DOHH2 (cell line): ENCODE data around the gene RAET1E.

Experiments
- H3F3A ChIP-seq: fragments of 200-600 bp; sonication (generic), shearing (Covaris generic); 2 replicates; pipeline ENCODE4 v1.6.0; 2016; ENCODE audit warnings: antibody characterized with exemption, mild to moderate bottlenecking; ENCODE audit not compliant: control insufficient read depth, insufficient read depth
- H3K27ac ChIP-seq: fragments of 200-600 bp; sonication (generic); 2 replicates; pipeline ENCODE4 v1.5.1; 2014; ENCODE audit warnings: low read depth, mild to moderate bottlenecking, low read length, moderate library complexity
- H3K27me3 ChIP-seq: fragments of 200-600 bp; sonication (generic); 2 replicates; pipeline ENCODE4 v1.6.1; 2014; ENCODE audit warnings: mild to moderate bottlenecking, low read length, mixed read lengths; ENCODE audit not compliant: control insufficient read depth
- H3K36me3 ChIP-seq: fragments of 200-600 bp; sonication (generic); 2 replicates; pipeline ENCODE4 v1.6.1; 2014; ENCODE audit warnings: mild to moderate bottlenecking, low read length, moderate library complexity, mixed read lengths; ENCODE audit not compliant: control insufficient read depth
- H3K4me1 ChIP-seq: fragments of 200-600 bp; sonication (generic); 2 replicates; pipeline ENCODE4 v1.6.1; 2014; ENCODE audit warnings: mild to moderate bottlenecking, low read length, mixed read lengths; ENCODE audit not compliant: control insufficient read depth
- H3K4me2 ChIP-seq: fragments of 200-600 bp; sonication (generic); 2 replicates; pipeline ENCODE4 v1.6.0; 2014; ENCODE audit warnings: mild to moderate bottlenecking, low read length, moderate library complexity
- H3K4me3 ChIP-seq: fragments of 200-600 bp; sonication (generic); 2 replicates; pipeline ENCODE4 v1.5.1; 2014; ENCODE audit warnings: mild to moderate bottlenecking, low read length, mixed read lengths
- H3K79me2 ChIP-seq: fragments of 200-600 bp; sonication (generic); 2 replicates; pipeline ENCODE4 v1.6.1; 2014; ENCODE audit warnings: mild to moderate bottlenecking, low read length, mixed read lengths; ENCODE audit not compliant: control insufficient read depth
- H3K9me2 ChIP-seq: fragments of 200-600 bp; sonication (generic); replicated peaks from 2 replicates; pipeline ENCODE4 v1.6.1; 2014; ENCODE audit warnings: mild to moderate bottlenecking, low read length, mixed read lengths; ENCODE audit not compliant: control insufficient read depth
- H3K9me3 ChIP-seq: fragments of 200-600 bp; sonication (generic); 2 replicates; pipeline ENCODE4 v1.6.1; 2014; ENCODE audit warnings: antibody characterized with exemption, low read length, mixed read lengths; ENCODE audit not compliant: control insufficient read depth, insufficient read depth
- H4K20me1 ChIP-seq: fragments of 200-600 bp; sonication (generic); 2 replicates; pipeline ENCODE4 v1.6.0; 2014; ENCODE audit warnings: low read depth, mild to moderate bottlenecking, antibody characterized with exemption, low read length, moderate library complexity; ENCODE audit not compliant: control insufficient read depth, insufficient read depth
- CTCF ChIP-seq: fragments of 200-600 bp; sonication (generic); IDR thresholded peaks from one replicate; pipeline ENCODE4 v1.5.1; 2014; ENCODE audit warnings: antibody characterized with exemption, mild to moderate bottlenecking, low read depth, low read length; ENCODE audit not compliant: poor library complexity, severe bottlenecking
- EZH2phosphoT487 ChIP-seq: fragments of 200-600 bp; sonication (generic); IDR thresholded peaks from 2 replicates; pipeline ENCODE4 v1.6.1; 2017; ENCODE audit warnings: borderline replicate concordance, mild to moderate bottlenecking, antibody characterized with exemption, low read length, moderate library complexity, mixed read lengths

Gene RAET1E

GRCh38 chr6:149871182-149871581, 26.7 kb downstream of the RAET1E start:
- no peaks in the 10 kb centered on the region for H3K36me3 ChIP-seq
- TF ChIP-seq EZH2phosphoT487 (no peak), CTCF (no peak)
- H3K27ac ChIP-seq, result no peak overlapping the region
- peaks cover 19% of the 10 kb centered on the region for H3K4me1 ChIP-seq
- H3F3A ChIP-seq, result peaks cover 5% of the 10 kb centered on the region; the same call in 1 of the 2 replicates
- no peak overlapping the region for H3K4me3 ChIP-seq
- no peaks in the 10 kb centered on the region for H3K9me2 ChIP-seq
- H3K79me2 ChIP-seq, result no peaks in the 10 kb centered on the region
- H3K4me2 ChIP-seq, result no peak overlapping the region
- H3K27me3 ChIP-seq, result no peaks in the 10 kb centered on the region; the same call in 1 of the 2 replicates
- peaks cover 6% of the 10 kb centered on the region; the same call in 1 of the 2 replicates for H3K9me3 ChIP-seq
- no peaks in the 10 kb centered on the region for H4K20me1 ChIP-seq

- Histone ChIP-seq H3K36me3 (no peaks in the 10 kb centered on the region), H3K79me2 (no peaks in the 10 kb centered on the region), H3K9me2 (no peaks in the 10 kb centered on the region), H3K27ac (no peak overlapping the region), H3K9me3 (peaks cover 6% of the 10 kb centered on the region; the same call in 1 of the 2 replicates), H3K27me3 (no peaks in the 10 kb centered on the region), H4K20me1 (no peaks in the 10 kb centered on the region), H3F3A (peaks cover 5% of the 10 kb centered on the region; the same call in 1 of the 2 replicates), H3K4me3 (no peak overlapping the region), H3K4me1 (peaks cover 28% of the 10 kb centered on the region), H3K4me2 (no peak overlapping the region)
- TF ChIP-seq CTCF, result no peak
- no peak for TF ChIP-seq EZH2phosphoT487
Measured at GRCh38 chr6:149869275-149869892, 28.5 kb downstream of the RAET1E start.

- no peak overlapping the region for H3K4me3 ChIP-seq
- H4K20me1 ChIP-seq, result no peaks in the 10 kb centered on the region
- no peaks in the 10 kb centered on the region for H3K36me3 ChIP-seq
- peaks cover 5% of the 10 kb centered on the region; the same call in 1 of the 2 replicates for H3F3A ChIP-seq
- peaks cover 2% of the 10 kb centered on the region for H3K27me3 ChIP-seq
- peaks cover 31% of the 10 kb centered on the region for H3K4me1 ChIP-seq
- no peaks in the 10 kb centered on the region for H3K9me2 ChIP-seq
- peak overlapping the region; percentile 22; the same call in 1 of the 2 replicates for H3K4me2 ChIP-seq
- no peak overlapping the region; the same call in 1 of the 2 replicates for H3K27ac ChIP-seq
- TF ChIP-seq EZH2phosphoT487 (no peak), CTCF (no peak)
- H3K9me3 ChIP-seq, result peaks cover 6% of the 10 kb centered on the region; the same call in 1 of the 2 replicates
- no peaks in the 10 kb centered on the region for H3K79me2 ChIP-seq
Measured at GRCh38 chr6:149867876-149868640, 29.9 kb downstream of the RAET1E start.
